Progenitor cell of endocrine pancreas (in vitro differentiated cells): ENCODE data around the gene METTL22. TPM values are rescaled to one million over a fixed set of nuclear protein-coding genes. Genes with fewer than 3 reads are reported as not detected.

Experiments
- DNase-seq: peaks from one replicate; pipeline ENCODE4 v3.0.0; 2021; ENCODE audit warnings: low spot score; ENCODE audit not compliant: unreplicated experiment
- H3K27ac Mint-ChIP-seq: 2 replicates; pipeline ENCODE4 v1.8.0; 2021; ENCODE audit warnings: mild to moderate bottlenecking, moderate library complexity, mixed read lengths
- H3K27me3 Mint-ChIP-seq: 2 replicates; pipeline ENCODE4 v1.8.0; 2021; ENCODE audit warnings: mixed read lengths
- H3K36me3 Mint-ChIP-seq: 2 replicates; pipeline ENCODE4 v1.8.0; 2022; ENCODE audit warnings: mixed read lengths; ENCODE audit not compliant: insufficient read depth
- H3K4me1 Mint-ChIP-seq: 2 replicates; pipeline ENCODE4 v1.8.0; 2021; ENCODE audit warnings: low read depth, mixed read lengths
- H3K4me3 Mint-ChIP-seq: 2 replicates; pipeline ENCODE4 v1.8.0; 2021; ENCODE audit warnings: low read depth, mild to moderate bottlenecking, moderate library complexity, mixed read lengths
- H3K9me3 Mint-ChIP-seq: 2 replicates; pipeline ENCODE4 v1.8.0; 2021; ENCODE audit warnings: low read depth, mixed read lengths
- total RNA-seq: library from RNA; stranded (reverse); gene quantifications from 2 replicates; pipeline ENCODE4 v1.2.1, GENCODE V29; 2021
- TF ChIP-seq, protein P1 (sequence below): fragments of 200-600 bp; sonication (generic); IDR thresholded peaks from one replicate; pipeline ENCODE4 v1.5.0; 2021; ENCODE audit warnings: antibody characterized with exemption, mild to moderate bottlenecking; ENCODE audit not compliant: unreplicated experiment

The METTL22 gene
- total RNA-seq, 1 donor from 2014 or later, result 56.5 TPM

- no peaks in the 10 kb centered on the region for H3K9me3 Mint-ChIP-seq
- H3K4me3 Mint-ChIP-seq, result no peak overlapping the region
- DNase-seq, result no peak
- TF ChIP-seq, protein P1, sequence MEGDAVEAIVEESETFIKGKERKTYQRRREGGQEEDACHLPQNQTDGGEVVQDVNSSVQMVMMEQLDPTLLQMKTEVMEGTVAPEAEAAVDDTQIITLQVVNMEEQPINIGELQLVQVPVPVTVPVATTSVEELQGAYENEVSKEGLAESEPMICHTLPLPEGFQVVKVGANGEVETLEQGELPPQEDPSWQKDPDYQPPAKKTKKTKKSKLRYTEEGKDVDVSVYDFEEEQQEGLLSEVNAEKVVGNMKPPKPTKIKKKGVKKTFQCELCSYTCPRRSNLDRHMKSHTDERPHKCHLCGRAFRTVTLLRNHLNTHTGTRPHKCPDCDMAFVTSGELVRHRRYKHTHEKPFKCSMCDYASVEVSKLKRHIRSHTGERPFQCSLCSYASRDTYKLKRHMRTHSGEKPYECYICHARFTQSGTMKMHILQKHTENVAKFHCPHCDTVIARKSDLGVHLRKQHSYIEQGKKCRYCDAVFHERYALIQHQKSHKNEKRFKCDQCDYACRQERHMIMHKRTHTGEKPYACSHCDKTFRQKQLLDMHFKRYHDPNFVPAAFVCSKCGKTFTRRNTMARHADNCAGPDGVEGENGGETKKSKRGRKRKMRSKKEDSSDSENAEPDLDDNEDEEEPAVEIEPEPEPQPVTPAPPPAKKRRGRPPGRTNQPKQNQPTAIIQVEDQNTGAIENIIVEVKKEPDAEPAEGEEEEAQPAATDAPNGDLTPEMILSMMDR, result no peak
- H3K4me1 Mint-ChIP-seq, result no peaks in the 10 kb centered on the region
- peaks cover 51% of the 10 kb centered on the region for H3K36me3 Mint-ChIP-seq
- H3K27me3 Mint-ChIP-seq, result no peaks in the 10 kb centered on the region
- H3K27ac Mint-ChIP-seq, result no peak overlapping the region
Observed at GRCh38 chr16:8644211-8645140, 23.0 kb downstream of the METTL22 start.

- no peak for DNase-seq
- TF ChIP-seq, protein P1, result no peak
- no peaks in the 10 kb centered on the region for H3K9me3 Mint-ChIP-seq
- no peak overlapping the region for H3K4me3 Mint-ChIP-seq
- no peaks in the 10 kb centered on the region for H3K4me1 Mint-ChIP-seq
- no peak overlapping the region for H3K27ac Mint-ChIP-seq
- peaks cover 51% of the 10 kb centered on the region for H3K36me3 Mint-ChIP-seq
- H3K27me3 Mint-ChIP-seq, result no peaks in the 10 kb centered on the region
Observed at GRCh38 chr16:8645141-8645521, 23.6 kb downstream of the METTL22 start.

- H3K27ac Mint-ChIP-seq, result no peak overlapping the region
- H3K4me3 Mint-ChIP-seq, result no peak overlapping the region
- H3K9me3 Mint-ChIP-seq, result no peaks in the 10 kb centered on the region
- H3K36me3 Mint-ChIP-seq, result peaks cover 51% of the 10 kb centered on the region
- H3K27me3 Mint-ChIP-seq, result no peaks in the 10 kb centered on the region
- no peaks in the 10 kb centered on the region for H3K4me1 Mint-ChIP-seq
- TF ChIP-seq, protein P1, result no peak
- no peak for DNase-seq
Observed at GRCh38 chr16:8645831-8646230, 24.3 kb downstream of the METTL22 start.

- DNase-seq, result no peak
- Mint-ChIP-seq H3K4me1 (no peaks in the 10 kb centered on the region), H3K4me3 (no peak overlapping the region), H3K27me3 (no peaks in the 10 kb centered on the region), H3K27ac (no peak overlapping the region), H3K9me3 (no peaks in the 10 kb centered on the region), H3K36me3 (peaks cover 48% of the 10 kb centered on the region)
- TF ChIP-seq, protein P1, result no peak
Observed at GRCh38 chr16:8646326-8647053, 25.0 kb downstream of the METTL22 start.

GRCh38 chr16:8647721-8648318 is 26.3 kb downstream of the METTL22 start:
- Mint-ChIP-seq H3K4me1 (peaks cover 4% of the 10 kb centered on the region), H3K9me3 (no peaks in the 10 kb centered on the region), H3K27me3 (no peaks in the 10 kb centered on the region), H3K36me3 (peaks cover 39% of the 10 kb centered on the region), H3K27ac (no peak overlapping the region), H3K4me3 (no peak overlapping the region)
- TF ChIP-seq, protein P1, result no peak
- no peak for DNase-seq
